GM21529 (cell line): Measurements from ENCODE around the gene TSHR.
"Not testable (repeated sequence)": the region's sequence is repeated elsewhere in the genome, so short reads cannot be mapped to it uniquely, and the experiment has no call there.

Experiments used
- ATAC-seq: cut with Tn5 transposase; IDR thresholded peaks from one replicate; pipeline ENCODE4 v1.9.1; 2021; ENCODE audit not compliant: unreplicated experiment

TSHR gene

GRCh38 chr14:81067156-81067555 is 111.7 kb downstream of the TSHR start:
- ATAC-seq, result no peak

GRCh38 chr14:81068176-81068782 is 112.9 kb downstream of the TSHR start:
- no peak for ATAC-seq

GRCh38 chr14:81070511-81070910 is 115.1 kb downstream of the TSHR start:
- no peak for ATAC-seq

- no peak for ATAC-seq
Measured at GRCh38 chr14:81085596-81085995, 130.2 kb downstream of the TSHR start.

- no peak for ATAC-seq
Measured at GRCh38 chr14:81087230-81087629, 131.8 kb downstream of the TSHR start.

- no peak for ATAC-seq
Measured at GRCh38 chr14:81091139-81091538, 135.7 kb downstream of the TSHR start.

GRCh38 chr14:81091660-81092059 is 136.2 kb downstream of the TSHR start:
- no peak for ATAC-seq

GRCh38 chr14:81093651-81094050 is 138.2 kb downstream of the TSHR start:
- ATAC-seq, result no peak

- ATAC-seq, result no peak
Measured at GRCh38 chr14:81095539-81095938, 140.1 kb downstream of the TSHR start.

- ATAC-seq, result no peak
Measured at GRCh38 chr14:81096656-81097055, 141.2 kb downstream of the TSHR start.

- ATAC-seq, result no peak
Measured at GRCh38 chr14:81102217-81102616, 146.8 kb downstream of the TSHR start.

GRCh38 chr14:81103443-81103842 is 148.0 kb downstream of the TSHR start:
- no peak for ATAC-seq

GRCh38 chr14:81105378-81105777 is 150.0 kb downstream of the TSHR start:
- no peak for ATAC-seq

GRCh38 chr14:81105961-81106360 is 150.5 kb downstream of the TSHR start:
- ATAC-seq, result no peak

- ATAC-seq, result no peak
Measured at GRCh38 chr14:81110186-81110585, 154.8 kb downstream of the TSHR start.

- ATAC-seq, result no peak
Measured at GRCh38 chr14:81113176-81113575, 157.8 kb downstream of the TSHR start.

GRCh38 chr14:81113945-81114820 is 158.8 kb downstream of the TSHR start:
- not testable (repeated sequence) for ATAC-seq

GRCh38 chr14:81120501-81120900 is 165.1 kb downstream of the TSHR start:
- ATAC-seq, result no peak

GRCh38 chr14:81122326-81122725 is 166.9 kb downstream of the TSHR start:
- ATAC-seq, result peak; percentile 100

- no peak for ATAC-seq
Measured at GRCh38 chr14:81123811-81124210, 168.4 kb downstream of the TSHR start.

GRCh38 chr14:81125536-81125935 is 170.1 kb downstream of the TSHR start:
- ATAC-seq, result no peak

GRCh38 chr14:81127785-81128184 is 172.4 kb downstream of the TSHR start:
- ATAC-seq, result no peak
